GM23248 (cell line): ENCODE results near the gene CCDC70. TPM values are rescaled to one million over a fixed set of nuclear protein-coding genes. Genes with fewer than 3 reads are reported as not detected.

ENCODE experiments used
- DNase-seq: peaks from one replicate; pipeline ENCODE4 v3.0.0-alpha.2; 2015
- H2AFZ ChIP-seq: fragments of 200-600 bp; sonication (generic); 2 replicates; pipeline ENCODE4 v1.6.1; 2016; ENCODE audit warnings: antibody characterized with exemption
- H3F3A ChIP-seq: fragments of 200-600 bp; sonication (generic); 2 replicates; pipeline ENCODE4 v1.6.1; 2016; ENCODE audit warnings: mild to moderate bottlenecking, antibody characterized with exemption, mixed run types; ENCODE audit not compliant: insufficient read depth
- H3K27ac ChIP-seq: fragments of 200-600 bp; sonication (generic); 2 replicates; pipeline ENCODE4 v1.5.1; 2016; ENCODE audit warnings: mild to moderate bottlenecking
- H3K27me3 ChIP-seq: fragments of 200-600 bp; sonication (generic); replicated peaks from 2 replicates; pipeline ENCODE4 v1.6.1; 2016; ENCODE audit warnings: mild to moderate bottlenecking; ENCODE audit not compliant: insufficient read depth
- H3K36me3 ChIP-seq: fragments of 200-600 bp; sonication (generic); 2 replicates; pipeline ENCODE4 v1.6.1; 2016; ENCODE audit warnings: low read depth, mild to moderate bottlenecking
- H3K4me1 ChIP-seq: fragments of 200-600 bp; sonication (generic); 2 replicates; pipeline ENCODE4 v1.6.1; 2016; ENCODE audit warnings: mild to moderate bottlenecking; ENCODE audit not compliant: insufficient read depth
- H3K4me2 ChIP-seq: fragments of 200-600 bp; sonication (generic); one replicate; pipeline ENCODE4 v1.6.1; 2016; ENCODE audit warnings: mild to moderate bottlenecking; ENCODE audit not compliant: unreplicated experiment
- H3K4me3 ChIP-seq: fragments of 200-600 bp; sonication (generic); 2 replicates; pipeline ENCODE4 v1.5.1; 2016; ENCODE audit warnings: mild to moderate bottlenecking
- H3K79me2 ChIP-seq: fragments of 200-600 bp; sonication (generic); 2 replicates; pipeline ENCODE4 v1.6.1; 2016; ENCODE audit warnings: mild to moderate bottlenecking; ENCODE audit not compliant: insufficient read depth
- H3K9ac ChIP-seq: fragments of 200-600 bp; sonication (generic); 2 replicates; pipeline ENCODE4 v1.6.1; 2016; ENCODE audit warnings: mild to moderate bottlenecking
- H3K9me2 ChIP-seq: fragments of 200-600 bp; sonication (generic); 2 replicates; pipeline ENCODE4 v1.6.1; 2016; ENCODE audit warnings: mixed run types, mild to moderate bottlenecking, moderate library complexity; ENCODE audit not compliant: insufficient read depth
- H3K9me3 ChIP-seq: fragments of 200-600 bp; sonication (generic); one replicate; pipeline ENCODE4 v1.6.1; 2017; ENCODE audit warnings: low read depth
- H4K20me1 ChIP-seq: fragments of 200-600 bp; sonication (generic); 2 replicates; pipeline ENCODE4 v1.6.0; 2016; ENCODE audit not compliant: insufficient read depth
- EZH2 ChIP-seq: fragments of 200-600 bp; sonication (generic); IDR thresholded peaks from 2 replicates; pipeline ENCODE4 v1.6.1; 2018; ENCODE audit warnings: antibody characterized with exemption, mild to moderate bottlenecking; ENCODE audit not compliant: insufficient read depth, poor library complexity, severe bottlenecking
- EZH2phosphoT487 ChIP-seq: fragments of 200-600 bp; sonication (generic); IDR thresholded peaks from 2 replicates; pipeline ENCODE4 v1.6.1; 2018; ENCODE audit warnings: antibody characterized with exemption, moderate library complexity, mild to moderate bottlenecking, low read depth; ENCODE audit not compliant: insufficient read depth
- WGBS, 2 experiments: methylation state at CpG; one replicate each; pipeline ENCODE4 v1.1.6; 2015 to 2017; ENCODE audit warnings: low lambda C conversion rate in 2 of 2, low coverage in 1 of 2; ENCODE audit errors: missing lambda C conversion rate in 2 of 2; 5-methylcytosine and 5-hydroxymethylcytosine counted together
- in situ Hi-C: fragments of 300-500 bp; cut with MboI; formaldehyde crosslinking; loops from 2 replicates; pipeline ENCODE4 v1.15.0; 2020
- polyA plus RNA-seq: library from polyadenylated mRNA; unstranded; fragments of >200 nt; fragmentation: Nextera tagmentation; extraction: Ambion mirVana; gene quantifications from 2 replicates; pipeline ENCODE4 v1.2.1, GENCODE V29; 2016
- total RNA-seq: library from RNA; depleted of rRNA; stranded (reverse); fragments of >200 nt; shearing (Covaris generic); gene quantifications from 2 replicates; pipeline ENCODE4 v1.2.3, GENCODE V29; 2014

The CCDC70 gene
- total and polyA plus RNA-seq, 2 experiments from 2014 or later = not detected

- H3K9me2 ChIP-seq = no peaks in the 10 kb centered on the region
- WGBS, 2 experiments = 55 to 57% methylated on average over 7 of the region's 7 CpGs
- no peaks in the 10 kb centered on the region for H3K9me3 ChIP-seq
- H3K9ac ChIP-seq = no peak overlapping the region
- peaks cover 20% of the 10 kb centered on the region; the same call in 1 of the 2 replicates for H3K27me3 ChIP-seq
- no peaks in the 10 kb centered on the region for H3K36me3 ChIP-seq
- in situ Hi-C loops = no loop called here
- no peaks in the 10 kb centered on the region for H3K79me2 ChIP-seq
- H3K4me1 ChIP-seq = no peaks in the 10 kb centered on the region
- H2AFZ ChIP-seq = no peak overlapping the region
- TF ChIP-seq EZH2 (no peak), EZH2phosphoT487 (no peak)
- H3K27ac ChIP-seq = no peak overlapping the region
- H3K4me2 ChIP-seq = no peak overlapping the region
- H4K20me1 ChIP-seq = no peaks in the 10 kb centered on the region
- no peak for DNase-seq
- H3F3A ChIP-seq = no peaks in the 10 kb centered on the region
- H3K4me3 ChIP-seq = no peak overlapping the region
Measured at GRCh38 chr13:51865838-51866237, 4.1 kb downstream of the CCDC70 start.

DNA sequence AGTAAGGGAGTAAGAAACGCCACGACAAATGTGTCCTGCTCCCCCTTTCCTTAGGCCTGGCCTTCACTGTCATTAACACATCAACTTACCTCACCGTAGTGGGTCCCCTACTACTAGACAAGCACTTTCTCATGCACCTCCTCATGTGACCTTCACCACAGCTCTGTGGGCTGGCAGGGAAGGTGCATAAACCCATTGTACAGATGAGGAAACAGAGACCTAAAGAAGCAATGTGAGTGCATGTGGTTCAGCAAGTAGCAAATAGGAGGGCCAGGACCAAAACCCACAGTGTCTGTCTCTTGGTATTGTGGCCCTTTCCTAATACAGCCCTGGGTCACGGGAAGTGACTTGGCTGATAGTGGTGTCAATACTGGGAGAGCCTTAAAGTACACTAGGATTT is 5.3 kb downstream of the CCDC70 start:
- H4K20me1 ChIP-seq = no peaks in the 10 kb centered on the region
- 65 to 71% methylated on average over 4 of the region's 4 CpGs for WGBS, 2 experiments
- H2AFZ ChIP-seq = no peak overlapping the region
- H3K27ac ChIP-seq = no peak overlapping the region
- no peak overlapping the region for H3K4me3 ChIP-seq
- no peaks in the 10 kb centered on the region for H3K79me2 ChIP-seq
- H3K36me3 ChIP-seq = no peaks in the 10 kb centered on the region
- no peak for DNase-seq
- H3K4me1 ChIP-seq = no peaks in the 10 kb centered on the region
- in situ Hi-C loops = no loop called here
- H3K4me2 ChIP-seq = no peak overlapping the region
- H3F3A ChIP-seq = no peaks in the 10 kb centered on the region
- H3K9ac ChIP-seq = no peak overlapping the region
- no peaks in the 10 kb centered on the region for H3K9me3 ChIP-seq
- TF ChIP-seq EZH2phosphoT487 (no peak), EZH2 (no peak)
- peaks cover 25% of the 10 kb centered on the region; the same call in 1 of the 2 replicates for H3K27me3 ChIP-seq
- H3K9me2 ChIP-seq = no peaks in the 10 kb centered on the region

- no peak overlapping the region for H3K27ac ChIP-seq
- H4K20me1 ChIP-seq = no peaks in the 10 kb centered on the region
- TF ChIP-seq EZH2 (no peak), EZH2phosphoT487 (no peak)
- 56 to 60% methylated on average over 6 of the region's 6 CpGs for WGBS, 2 experiments
- no peak overlapping the region for H3K4me2 ChIP-seq
- H3K9me2 ChIP-seq = no peaks in the 10 kb centered on the region
- no peaks in the 10 kb centered on the region for H3K4me1 ChIP-seq
- H3K9ac ChIP-seq = no peak overlapping the region
- H3K36me3 ChIP-seq = no peaks in the 10 kb centered on the region
- peaks cover 29% of the 10 kb centered on the region; the same call in 1 of the 2 replicates for H3K27me3 ChIP-seq
- no peaks in the 10 kb centered on the region for H3F3A ChIP-seq
- no peak for DNase-seq
- H3K4me3 ChIP-seq = no peak overlapping the region
- no peaks in the 10 kb centered on the region for H3K79me2 ChIP-seq
- H2AFZ ChIP-seq = no peak overlapping the region
- in situ Hi-C loops = no loop called here
- H3K9me3 ChIP-seq = no peaks in the 10 kb centered on the region
Measured at GRCh38 chr13:51869916-51870315, 8.1 kb downstream of the CCDC70 start.

DNA sequence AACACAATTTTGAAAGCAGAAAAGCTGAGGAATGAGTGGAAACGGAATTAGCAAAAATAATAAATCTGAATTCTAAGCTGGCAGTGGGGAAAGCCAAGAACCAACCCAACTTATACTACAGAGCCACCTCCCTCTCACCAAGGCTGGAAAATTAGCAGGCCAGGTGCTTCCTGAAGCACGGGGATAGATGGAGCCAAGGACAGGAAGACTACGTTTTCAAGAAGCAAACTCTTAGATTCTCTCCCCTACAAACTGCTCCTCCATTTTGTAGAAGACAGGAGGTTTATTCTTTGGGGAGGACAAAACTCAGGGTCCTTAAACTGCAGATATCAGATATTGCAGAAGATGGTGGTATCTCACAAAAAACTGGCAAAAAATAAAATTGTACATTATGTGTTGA is 8.8 kb downstream of the CCDC70 start:
- TF ChIP-seq EZH2phosphoT487 (no peak), EZH2 (no peak)
- H3K4me1 ChIP-seq = no peaks in the 10 kb centered on the region
- no peaks in the 10 kb centered on the region for H3K36me3 ChIP-seq
- H2AFZ ChIP-seq = no peak overlapping the region
- H3F3A ChIP-seq = no peaks in the 10 kb centered on the region
- H3K9me2 ChIP-seq = no peaks in the 10 kb centered on the region
- no peak overlapping the region for H3K27ac ChIP-seq
- peaks cover 29% of the 10 kb centered on the region; the same call in 1 of the 2 replicates for H3K27me3 ChIP-seq
- no peaks in the 10 kb centered on the region for H3K9me3 ChIP-seq
- H3K79me2 ChIP-seq = no peaks in the 10 kb centered on the region
- no peaks in the 10 kb centered on the region for H4K20me1 ChIP-seq
- no peak for DNase-seq
- H3K9ac ChIP-seq = no peak overlapping the region
- no peak overlapping the region for H3K4me3 ChIP-seq
- H3K4me2 ChIP-seq = no peak overlapping the region
- 52 to 57% methylated on average over 3 of the region's 3 CpGs for WGBS, 2 experiments
- in situ Hi-C loops = no loop called here
